ENCODE results near the gene OLR1. TPM values are rescaled to one million over a fixed set of nuclear protein-coding genes. Genes with fewer than 3 reads are reported as not detected.

The OLR1 gene
- total RNA-seq, 1 experiment from 2014 or later: not detected

- ChIA-PET POLR2A (ENCODE audit: low non-redundant PET) (no interaction called here), CTCF (interaction anchor here (0.7 kb wide), 1 partner anchor 160 kb away, joined by 5 read pairs; no protein-coding TSS in a partner anchor)
- no TSS peak for BruUV-seq (replicated peaks)
- no peak for DNase-seq (ENCODE audit: low spot score)
- no peaks in the 10 kb centered on the region for H3K9me3 ChIP-seq (ENCODE audit: low read depth, low read length, poor library complexity, severe bottlenecking)
- TF ChIP-seq CTCF (conservative IDR thresholded peaks at IDR 0.05; ENCODE audit: low read depth, low read length) (no peak), EZH2 (IDR thresholded peaks at IDR 0.05; ENCODE audit: borderline replicate concordance, low read depth, low read length, poor library complexity, severe bottlenecking) (no peak)
- H3K36me3 ChIP-seq (ENCODE audit: insufficient read depth, low read length, poor library complexity, severe bottlenecking): no peaks in the 10 kb centered on the region
- H3K4me1 ChIP-seq (ENCODE audit: insufficient read depth, low read length, poor library complexity, severe bottlenecking): no peaks in the 10 kb centered on the region
- intact Hi-C loops (cut with micrococcal nuclease; ENCODE audit: unreplicated experiment): no loop called here
- no peak overlapping the region for H3K27ac ChIP-seq (ENCODE audit: low read depth, low read length, poor library complexity, severe bottlenecking)
- H3K4me3 ChIP-seq (ENCODE audit: low read depth, low read length, poor library complexity, severe bottlenecking): no peak overlapping the region
- H3K27me3 ChIP-seq (replicated peaks; ENCODE audit: insufficient read depth, low read depth, low read length, poor library complexity): no peaks in the 10 kb centered on the region
Observed at GRCh38 chr12:10194160-10194670, 22.3 kb upstream of the OLR1 start.

- intact Hi-C loops (cut with micrococcal nuclease; ENCODE audit: unreplicated experiment): no loop called here
- H3K4me3 ChIP-seq (ENCODE audit: low read depth, low read length, poor library complexity, severe bottlenecking): no peak overlapping the region
- BruUV-seq (replicated peaks): no TSS peak
- CTCF ChIA-PET: no interaction called here
- H3K36me3 ChIP-seq (ENCODE audit: insufficient read depth, low read length, poor library complexity, severe bottlenecking): no peaks in the 10 kb centered on the region
- no peaks in the 10 kb centered on the region for H3K4me1 ChIP-seq (ENCODE audit: insufficient read depth, low read length, poor library complexity, severe bottlenecking)
- no peaks in the 10 kb centered on the region for H3K27me3 ChIP-seq (replicated peaks; ENCODE audit: insufficient read depth, low read depth, low read length, poor library complexity)
- H3K9me3 ChIP-seq (ENCODE audit: low read depth, low read length, poor library complexity, severe bottlenecking): no peaks in the 10 kb centered on the region
- POLR2A ChIA-PET (ENCODE audit: low non-redundant PET): no interaction called here
- peak; percentile 15 for DNase-seq (ENCODE audit: low spot score)
- TF ChIP-seq EZH2 (IDR thresholded peaks at IDR 0.05; ENCODE audit: borderline replicate concordance, low read depth, low read length, poor library complexity, severe bottlenecking): no peak
- no peak for TF ChIP-seq CTCF (conservative IDR thresholded peaks at IDR 0.05; ENCODE audit: low read depth, low read length)
- H3K27ac ChIP-seq (ENCODE audit: low read depth, low read length, poor library complexity, severe bottlenecking): no peak overlapping the region
Observed at GRCh38 chr12:10191865-10192264, 19.9 kb upstream of the OLR1 start.

- no peak overlapping the region for H3K4me3 ChIP-seq (ENCODE audit: low read depth, low read length, poor library complexity, severe bottlenecking)
- POLR2A ChIA-PET (ENCODE audit: low non-redundant PET): no interaction called here
- no peak overlapping the region for H3K27ac ChIP-seq (ENCODE audit: low read depth, low read length, poor library complexity, severe bottlenecking)
- DNase-seq (ENCODE audit: low spot score): peak; percentile 78
- peak; percentile 81 for TF ChIP-seq CTCF (conservative IDR thresholded peaks at IDR 0.05; ENCODE audit: low read depth, low read length)
- TF ChIP-seq EZH2 (IDR thresholded peaks at IDR 0.05; ENCODE audit: borderline replicate concordance, low read depth, low read length, poor library complexity, severe bottlenecking): no peak
- BruUV-seq (replicated peaks): no TSS peak
- no peaks in the 10 kb centered on the region for H3K36me3 ChIP-seq (ENCODE audit: insufficient read depth, low read length, poor library complexity, severe bottlenecking)
- H3K4me1 ChIP-seq (ENCODE audit: insufficient read depth, low read length, poor library complexity, severe bottlenecking): no peaks in the 10 kb centered on the region
- intact Hi-C loops (cut with micrococcal nuclease; ENCODE audit: unreplicated experiment): loop anchor here (1.0 kb wide), 1 partner anchor 37 kb away; no protein-coding TSS in a partner anchor
- H3K27me3 ChIP-seq (replicated peaks; ENCODE audit: insufficient read depth, low read depth, low read length, poor library complexity): no peaks in the 10 kb centered on the region
- CTCF ChIA-PET: interaction anchor here (1.4 kb wide), 1 partner anchor 38 kb away, joined by 5 read pairs; no protein-coding TSS in a partner anchor
- H3K9me3 ChIP-seq (ENCODE audit: low read depth, low read length, poor library complexity, severe bottlenecking): no peaks in the 10 kb centered on the region
Observed at GRCh38 chr12:10190558-10191388, 18.8 kb upstream of the OLR1 start.
